GM18502 (cell line): ENCODE results near the gene KIF25.

Experiments
- ATAC-seq: cut with Tn5 transposase; IDR thresholded peaks from one replicate; pipeline ENCODE4 v1.9.1; 2021; ENCODE audit warnings: mild to moderate bottlenecking; ENCODE audit not compliant: unreplicated experiment, poor library complexity

The KIF25 gene, protein sequence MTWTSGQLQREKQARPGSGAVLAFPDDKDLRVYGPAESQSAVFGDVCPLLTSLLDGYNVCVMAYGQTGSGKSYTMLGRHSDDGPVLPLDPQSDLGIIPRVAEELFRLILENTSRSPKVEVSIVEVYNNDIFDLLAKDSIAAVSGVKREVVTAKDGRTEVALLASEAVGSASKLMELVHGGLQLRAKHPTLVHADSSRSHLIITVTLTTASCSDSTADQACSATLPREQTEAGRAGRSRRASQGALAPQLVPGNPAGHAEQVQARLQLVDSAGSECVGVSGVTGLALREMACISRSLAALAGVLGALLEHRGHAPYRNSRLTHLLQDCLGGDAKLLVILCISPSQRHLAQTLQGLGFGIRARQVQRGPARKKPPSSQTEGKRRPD

DNA sequence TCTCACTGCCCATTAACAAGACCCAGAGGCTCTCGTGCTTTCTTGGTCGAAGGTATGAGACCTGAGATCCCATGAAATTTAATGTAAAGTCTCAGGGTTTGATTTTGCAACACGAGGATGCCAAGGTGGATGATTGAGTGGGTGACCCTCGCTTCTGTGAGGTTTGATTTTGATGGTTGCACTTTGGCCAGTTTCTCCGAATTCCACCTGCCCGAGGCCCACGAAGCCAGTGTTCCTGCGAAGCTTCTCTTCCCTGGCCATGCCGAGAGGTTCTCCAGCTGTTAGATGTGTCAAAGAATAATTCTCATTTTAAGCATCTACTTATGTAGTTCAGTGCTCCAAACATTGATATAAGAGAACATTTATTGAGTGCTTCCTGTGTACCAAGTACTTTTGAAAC, at the start of gene KIF25:
Gene KIF25 (plus strand): TSS at position 30 of the 400 bp plus-strand sequence. CDS start 31,915 bp downstream, outside the sequence.
- ATAC-seq: no peak

DNA sequence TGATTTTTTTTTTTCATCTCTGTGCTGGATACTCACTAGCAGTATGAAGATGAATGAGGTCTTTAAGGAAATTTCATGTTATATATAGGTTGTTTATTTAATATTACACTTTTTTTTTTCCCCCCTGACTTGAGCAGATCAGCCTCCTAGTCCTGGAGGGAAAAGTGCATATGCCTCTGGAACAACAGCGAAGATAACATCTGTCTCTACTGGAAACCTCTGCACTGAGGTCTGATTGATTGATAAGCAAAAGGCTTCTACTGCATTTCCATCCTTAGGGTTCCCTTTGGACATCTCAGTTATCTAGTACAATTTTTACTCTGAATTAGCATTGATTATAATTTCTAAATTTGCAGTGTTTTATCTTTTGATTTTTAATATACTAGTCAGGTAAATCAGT, 49.8 kb upstream of the KIF25 start:
- no peak for ATAC-seq

DNA sequence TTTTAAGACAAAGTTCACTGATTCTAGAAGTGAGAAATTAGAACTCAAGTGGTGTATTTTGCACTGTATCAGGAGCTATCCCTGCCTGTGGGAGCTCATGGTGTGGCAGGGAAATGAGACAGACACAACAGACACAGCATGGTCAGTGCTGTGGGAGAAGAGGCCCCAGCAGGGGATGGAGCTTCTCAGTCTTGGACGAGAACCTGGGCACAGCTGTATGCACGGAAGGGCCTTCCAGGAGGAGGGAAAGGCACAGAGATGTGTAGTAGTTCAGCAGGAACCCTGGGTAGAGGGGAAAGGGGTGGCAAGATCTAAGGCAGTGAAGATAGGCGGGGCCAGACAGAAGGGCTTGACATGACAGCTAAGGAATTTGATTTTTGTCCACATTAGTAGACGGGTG, 48.8 kb upstream of the KIF25 start:
- no peak for ATAC-seq

DNA sequence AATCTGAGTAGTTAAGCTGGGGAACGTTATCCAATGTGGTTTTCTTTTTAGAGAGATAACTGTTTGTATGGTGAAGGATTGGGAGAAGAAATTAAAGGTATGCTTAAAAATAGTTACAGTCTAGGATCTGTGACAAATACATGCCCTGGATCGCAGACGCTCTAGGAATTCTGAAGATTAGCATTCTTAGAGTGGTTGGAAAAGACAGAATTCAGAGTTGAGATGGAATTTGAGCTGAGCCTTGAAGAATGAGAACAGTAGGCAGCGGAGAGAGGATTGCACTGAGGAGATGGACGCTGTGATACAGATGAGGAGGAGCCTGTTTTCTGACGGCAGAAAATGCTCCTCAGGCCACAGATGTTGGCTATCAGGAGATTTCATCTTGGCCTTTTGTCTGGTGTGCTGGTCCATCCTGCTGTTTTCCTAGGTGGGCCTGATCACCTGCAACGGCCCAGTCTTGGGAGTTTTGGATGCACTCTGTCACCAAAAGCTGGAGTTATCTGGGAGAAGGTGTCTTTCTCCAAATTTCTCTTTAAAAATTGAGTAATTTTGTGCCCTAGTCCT, 48.3 kb upstream of the KIF25 start:
- no peak for ATAC-seq

DNA sequence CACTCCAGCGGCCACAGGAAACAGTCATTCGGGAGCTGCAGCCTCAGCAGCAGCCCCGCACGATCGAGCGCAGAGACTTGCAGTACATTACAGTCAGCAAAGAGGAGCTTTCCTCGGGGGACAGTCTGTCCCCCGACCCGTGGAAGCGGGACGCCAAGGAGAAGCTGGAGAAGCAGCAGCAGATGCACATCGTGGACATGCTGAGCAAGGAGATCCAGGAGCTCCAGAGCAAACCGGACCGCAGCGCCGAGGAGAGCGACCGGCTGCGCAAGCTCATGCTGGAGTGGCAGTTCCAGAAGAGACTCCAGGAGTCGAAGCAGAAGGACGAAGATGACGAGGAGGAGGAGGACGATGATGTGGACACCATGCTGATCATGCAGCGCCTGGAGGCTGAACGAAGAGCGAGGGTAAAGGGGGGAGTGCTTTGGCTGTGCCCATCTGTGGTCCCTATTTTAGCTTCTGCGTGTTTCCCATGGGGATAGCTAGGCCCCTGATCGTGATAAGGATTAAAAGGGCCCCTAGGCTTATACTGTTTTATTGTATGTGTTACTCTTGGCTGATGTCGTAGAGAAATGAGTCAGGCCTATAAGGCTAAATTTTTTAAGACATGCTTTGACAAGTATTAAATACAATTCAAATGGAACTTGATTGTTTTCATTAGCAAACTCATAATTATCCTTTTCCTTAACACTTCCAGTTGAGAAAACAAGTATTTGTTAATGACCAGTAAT, 45.5 kb upstream of the KIF25 start:
- ATAC-seq: no peak

DNA sequence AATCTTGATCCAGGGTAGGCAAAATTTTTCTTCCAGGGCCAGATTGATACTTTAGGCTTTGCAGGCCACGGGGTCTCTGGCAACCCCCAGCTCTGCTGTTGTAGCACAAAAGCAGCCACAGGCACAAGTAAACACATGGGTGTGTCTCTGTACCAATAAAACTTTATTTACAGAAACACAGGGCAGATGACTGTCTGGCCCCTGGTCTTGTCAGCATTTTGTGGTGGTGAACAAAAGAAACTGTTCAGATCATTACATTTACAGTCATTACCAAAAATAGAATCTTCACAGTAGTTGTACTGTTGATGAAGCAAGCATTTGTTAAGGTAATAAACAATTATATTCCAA, 45.0 kb upstream of the KIF25 start:
- ATAC-seq: no peak

DNA sequence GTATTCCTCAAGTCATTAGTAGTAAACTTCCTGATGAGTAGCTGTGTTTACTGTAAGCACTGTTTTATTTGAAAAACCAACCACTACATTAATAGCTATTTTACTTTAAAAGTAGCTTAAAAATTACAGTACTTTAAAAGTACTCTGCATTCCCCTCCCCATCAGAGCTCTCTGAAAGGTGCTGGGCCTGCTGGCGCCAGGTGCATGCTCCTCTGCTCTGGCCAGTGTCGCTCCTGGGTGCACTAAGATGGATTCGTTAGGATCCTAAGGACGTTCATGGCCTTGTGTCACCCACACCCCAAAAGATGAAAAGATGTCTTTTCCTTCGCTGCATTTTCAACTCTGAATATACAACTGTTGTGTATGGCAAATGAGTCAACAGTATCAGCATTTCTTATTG, 43.9 kb upstream of the KIF25 start:
- ATAC-seq: no peak

DNA sequence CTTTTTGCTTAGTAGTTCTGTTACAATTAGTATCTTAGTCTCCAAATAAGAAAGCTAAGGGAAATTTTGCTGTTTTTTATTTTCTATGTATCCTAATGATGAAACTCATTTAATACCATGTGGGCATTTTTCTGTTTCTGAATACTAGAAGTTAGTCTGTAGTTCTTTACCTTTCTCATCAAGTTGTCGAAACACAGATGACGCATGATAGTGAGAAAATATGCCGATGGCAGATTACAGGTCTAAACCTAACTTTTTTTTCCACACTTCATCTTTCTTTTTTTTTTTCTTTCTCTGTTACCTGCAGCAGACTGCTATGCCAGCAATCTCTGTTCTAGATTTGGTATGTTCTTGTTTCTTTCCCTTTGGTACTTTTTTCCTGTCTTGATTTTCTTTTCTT, 43.3 kb upstream of the KIF25 start:
- ATAC-seq: no peak

DNA sequence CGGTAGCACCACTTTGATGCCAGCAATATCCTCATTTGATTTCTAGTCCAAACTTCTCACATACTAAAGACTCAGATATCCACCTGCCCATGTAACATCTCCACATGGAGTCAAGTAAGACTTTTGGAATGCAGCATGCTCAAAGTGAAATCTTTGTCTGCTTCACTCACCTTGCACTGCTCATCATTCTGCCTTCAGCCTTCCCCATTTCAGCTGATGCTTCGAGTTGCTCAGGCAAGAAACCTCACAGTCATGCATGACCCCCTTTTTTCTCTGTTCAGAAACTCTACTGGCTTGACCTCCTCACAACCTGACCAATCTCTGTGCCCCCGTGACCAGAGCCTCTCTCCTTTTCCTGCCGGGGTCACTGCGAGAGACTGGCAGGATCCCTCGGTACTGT, 41.0 kb upstream of the KIF25 start:
- no peak for ATAC-seq

DNA sequence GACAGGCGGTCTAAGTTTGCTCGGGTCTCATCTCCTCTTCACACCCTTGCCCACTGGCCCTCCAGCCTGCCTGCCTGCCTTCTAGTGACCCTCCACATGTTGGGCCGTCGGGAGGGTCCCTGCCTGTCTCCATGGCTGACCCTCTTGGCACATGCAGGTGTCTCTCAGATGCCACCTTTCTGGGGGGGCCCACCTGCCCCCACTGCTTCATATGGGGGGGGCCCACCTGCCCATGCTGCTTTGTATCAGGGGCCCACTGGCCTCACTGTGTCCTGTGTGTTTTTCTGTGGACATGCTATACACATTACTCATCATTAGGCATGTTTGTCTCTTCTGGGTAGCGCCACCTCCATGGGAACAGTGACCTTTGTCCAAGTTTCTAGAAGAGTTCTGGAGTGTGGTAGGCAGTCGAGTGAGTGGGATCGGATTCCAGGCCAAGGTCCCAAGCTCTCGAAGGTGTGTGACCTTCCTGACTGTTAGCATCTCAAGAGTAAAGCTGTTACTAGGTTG, 40.4 kb upstream of the KIF25 start:
- no peak for ATAC-seq

DNA sequence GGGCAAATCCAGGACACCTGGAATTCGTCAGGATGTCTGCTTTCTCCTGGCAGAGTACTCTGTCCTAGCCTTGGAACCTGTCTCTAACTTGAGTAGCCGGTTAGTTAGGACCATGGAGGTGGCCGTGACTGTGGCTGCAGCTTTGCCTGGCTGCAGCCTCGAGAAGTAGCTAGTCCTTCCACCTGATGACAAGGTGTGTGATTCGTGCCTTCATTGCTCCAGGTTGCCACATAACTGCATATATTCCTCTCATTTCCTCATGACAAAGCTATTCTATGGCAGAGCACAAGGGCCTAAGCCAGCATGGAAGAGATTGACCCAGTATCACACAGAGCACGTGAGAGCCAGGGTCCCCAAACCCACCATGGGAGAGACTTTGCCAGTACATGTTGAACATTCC, 39.8 kb upstream of the KIF25 start:
- no peak for ATAC-seq

DNA sequence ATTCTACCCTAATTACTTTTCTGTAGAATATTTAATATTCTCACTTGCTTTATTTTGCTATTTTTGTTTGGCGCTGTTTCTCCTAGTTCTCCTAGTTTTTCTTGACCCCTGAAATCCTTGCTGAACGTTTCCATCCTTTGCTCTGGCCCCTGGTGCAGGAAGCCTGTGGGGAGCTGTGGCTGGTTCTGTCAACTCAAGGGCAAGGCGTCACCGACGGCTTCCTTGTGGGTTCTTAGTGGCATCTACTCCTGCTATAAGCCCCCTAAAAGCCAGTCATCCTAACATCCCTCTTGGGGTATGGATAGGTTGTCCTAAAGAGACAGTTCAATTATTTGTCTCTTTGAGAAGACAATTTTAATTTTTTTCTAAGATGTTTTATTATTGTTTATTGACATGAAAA, 36.9 kb upstream of the KIF25 start:
- ATAC-seq: no peak

DNA sequence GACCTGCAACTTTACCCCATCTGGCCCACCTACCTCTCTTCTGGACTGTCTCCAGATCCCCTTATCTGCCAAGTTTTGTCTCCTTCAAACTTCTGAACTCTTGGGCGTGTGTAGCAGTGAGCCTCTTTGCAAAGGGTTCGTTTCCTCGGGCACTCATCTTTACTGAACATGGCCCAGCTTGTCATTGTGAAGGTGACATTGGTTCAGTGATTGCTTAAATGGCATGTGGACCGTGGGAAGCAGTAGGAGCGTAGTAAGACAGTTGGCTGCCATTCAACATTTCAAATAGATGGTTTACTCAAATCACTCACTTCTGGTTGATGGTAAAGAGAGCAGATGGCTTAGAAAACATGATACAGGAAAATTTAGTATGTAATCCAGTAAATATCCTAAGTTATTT, 34.8 kb upstream of the KIF25 start:
- ATAC-seq: no peak

DNA sequence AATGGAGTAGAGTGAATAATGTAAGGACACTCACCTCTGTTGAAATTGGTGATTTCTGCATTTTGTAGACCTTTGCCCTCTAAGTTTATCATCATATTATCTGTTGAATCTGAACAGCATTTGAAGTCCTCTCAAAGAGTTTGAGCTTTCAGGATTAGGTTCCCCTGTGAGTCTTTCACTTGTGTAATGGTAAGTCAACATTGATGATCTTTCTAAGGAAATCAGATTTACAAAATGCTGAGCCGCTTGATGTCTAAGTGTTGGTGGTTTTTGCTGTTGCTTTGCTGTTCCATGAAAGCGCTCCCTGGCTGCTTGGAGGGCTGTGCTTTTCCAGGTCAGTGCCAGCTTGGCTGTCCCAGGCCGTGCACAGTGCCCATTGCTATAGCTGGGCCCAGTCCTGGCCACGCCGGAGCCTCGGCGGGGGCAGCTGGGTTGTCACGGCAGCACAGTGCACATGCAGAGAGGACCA, 33.8 kb upstream of the KIF25 start:
- ATAC-seq: no peak

DNA sequence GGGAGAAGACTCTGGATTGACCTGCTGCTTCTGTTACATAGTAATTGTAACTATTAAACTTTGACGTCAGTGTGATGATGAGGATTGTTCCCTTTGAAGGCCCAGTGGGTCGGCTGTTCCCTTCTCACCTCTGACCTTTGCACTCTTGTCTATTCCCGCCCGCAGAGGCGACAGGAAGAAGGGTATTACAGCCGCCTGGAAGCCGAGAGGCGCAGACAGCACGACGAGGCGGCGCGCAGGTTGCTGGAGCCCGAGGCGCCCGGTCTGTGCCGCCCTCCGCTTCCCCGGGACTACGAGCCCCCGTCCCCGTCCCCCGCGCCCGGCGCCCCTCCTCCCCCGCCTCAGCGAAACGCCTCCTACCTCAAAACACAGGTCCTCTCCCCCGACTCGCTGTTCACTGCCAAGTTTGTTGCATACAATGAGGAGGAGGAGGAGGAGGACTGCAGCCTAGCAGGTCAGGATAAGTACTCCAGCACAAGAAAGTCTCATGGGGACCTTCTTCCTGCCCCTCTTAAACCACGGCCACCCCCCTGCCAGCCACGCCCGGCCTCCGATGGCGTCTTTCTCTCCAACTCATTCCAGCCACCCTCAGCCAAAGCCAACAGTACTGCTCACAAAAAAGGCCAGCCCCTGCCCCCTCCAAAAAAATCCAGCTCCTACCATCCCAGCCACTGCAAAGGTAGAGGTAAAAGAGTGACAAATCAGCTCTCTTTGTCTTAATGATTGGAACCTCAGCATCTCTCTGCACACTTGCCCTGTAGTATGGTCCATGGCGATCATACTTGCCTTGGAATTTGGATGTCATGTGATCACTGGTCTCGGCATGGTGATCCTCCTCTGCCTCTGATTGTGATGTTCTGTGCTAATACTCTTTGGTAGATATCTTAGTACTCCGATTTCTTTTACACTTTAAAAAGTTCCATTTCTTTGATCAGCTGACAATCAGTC, 31.6 kb upstream of the KIF25 start:
- no peak for ATAC-seq

DNA sequence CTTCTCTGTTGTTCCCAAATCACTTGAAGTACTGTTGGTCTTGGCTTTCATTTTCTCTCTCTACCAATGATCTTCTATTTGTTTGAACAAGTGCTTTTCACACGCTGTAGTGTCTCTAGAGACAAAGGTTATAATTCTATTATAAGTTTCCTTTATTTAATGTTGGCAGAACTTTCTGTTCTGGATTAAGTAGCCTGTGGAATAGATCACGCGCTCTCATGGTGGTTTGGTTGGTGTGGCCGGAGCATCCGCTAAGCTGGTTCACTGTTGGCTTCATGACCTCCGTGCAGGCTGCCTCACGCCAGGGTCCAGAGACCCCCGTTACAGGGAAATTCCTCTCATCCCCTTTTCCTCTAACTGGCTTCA, 30.9 kb upstream of the KIF25 start:
- ATAC-seq: no peak

DNA sequence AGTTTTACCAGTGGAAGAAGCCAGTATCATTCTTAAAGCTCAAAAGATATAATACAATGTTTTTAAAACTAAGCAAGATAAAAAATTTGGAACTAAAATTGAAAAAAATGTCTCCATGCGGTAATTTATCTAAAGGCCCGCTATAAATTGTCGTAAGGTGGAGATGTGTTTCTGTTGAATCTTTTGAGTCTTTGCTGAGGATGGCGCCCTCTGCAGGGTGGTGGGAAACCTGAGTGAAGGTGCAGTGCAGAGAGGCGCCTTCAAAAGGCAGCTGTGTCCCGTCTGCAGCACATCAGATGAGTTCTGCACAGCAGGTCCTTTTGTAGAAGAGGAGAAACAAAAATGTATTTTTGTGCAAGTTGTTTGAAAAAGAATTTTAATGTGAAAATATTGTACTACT, 29.4 kb upstream of the KIF25 start:
- no peak for ATAC-seq

DNA sequence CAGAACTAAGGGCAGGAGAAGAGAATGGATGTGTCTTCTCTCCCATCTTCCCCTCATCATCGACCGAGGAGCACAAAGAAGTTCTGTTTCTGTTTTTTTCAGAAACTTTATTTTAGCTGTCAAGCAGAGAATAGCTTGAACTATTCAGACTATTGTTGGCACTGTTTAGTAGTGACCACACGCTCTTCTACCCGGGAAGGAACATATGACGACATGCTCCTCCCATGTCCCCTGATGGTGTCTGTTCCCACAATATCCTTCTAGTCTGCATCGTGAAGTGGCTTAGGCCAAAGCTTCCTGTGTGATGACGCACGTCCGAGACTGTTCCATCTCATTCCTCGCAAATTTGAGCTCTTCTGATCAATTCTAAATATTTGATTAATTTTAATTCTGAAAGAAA, 27.2 kb upstream of the KIF25 start:
- no peak for ATAC-seq

DNA sequence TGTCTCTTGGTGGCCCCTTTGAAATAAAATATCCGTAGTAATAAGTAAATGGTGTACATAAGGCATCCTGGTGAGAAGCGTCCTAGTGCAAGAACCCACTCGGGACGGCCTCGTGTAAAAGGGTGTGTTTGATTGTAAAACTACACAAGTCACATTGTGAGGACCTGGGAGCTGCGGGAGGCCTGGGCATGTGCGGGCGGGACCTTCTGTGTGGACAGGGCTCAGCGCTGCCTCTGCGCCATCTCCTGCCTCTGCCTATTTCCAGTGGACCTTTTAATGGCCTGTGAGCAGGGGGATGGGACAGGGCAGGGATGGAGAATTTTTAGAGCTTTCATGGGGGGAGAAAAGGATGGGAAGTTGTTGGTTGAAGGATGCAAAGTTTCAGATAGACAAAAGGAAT, 25.3 kb upstream of the KIF25 start:
- ATAC-seq: no peak

DNA sequence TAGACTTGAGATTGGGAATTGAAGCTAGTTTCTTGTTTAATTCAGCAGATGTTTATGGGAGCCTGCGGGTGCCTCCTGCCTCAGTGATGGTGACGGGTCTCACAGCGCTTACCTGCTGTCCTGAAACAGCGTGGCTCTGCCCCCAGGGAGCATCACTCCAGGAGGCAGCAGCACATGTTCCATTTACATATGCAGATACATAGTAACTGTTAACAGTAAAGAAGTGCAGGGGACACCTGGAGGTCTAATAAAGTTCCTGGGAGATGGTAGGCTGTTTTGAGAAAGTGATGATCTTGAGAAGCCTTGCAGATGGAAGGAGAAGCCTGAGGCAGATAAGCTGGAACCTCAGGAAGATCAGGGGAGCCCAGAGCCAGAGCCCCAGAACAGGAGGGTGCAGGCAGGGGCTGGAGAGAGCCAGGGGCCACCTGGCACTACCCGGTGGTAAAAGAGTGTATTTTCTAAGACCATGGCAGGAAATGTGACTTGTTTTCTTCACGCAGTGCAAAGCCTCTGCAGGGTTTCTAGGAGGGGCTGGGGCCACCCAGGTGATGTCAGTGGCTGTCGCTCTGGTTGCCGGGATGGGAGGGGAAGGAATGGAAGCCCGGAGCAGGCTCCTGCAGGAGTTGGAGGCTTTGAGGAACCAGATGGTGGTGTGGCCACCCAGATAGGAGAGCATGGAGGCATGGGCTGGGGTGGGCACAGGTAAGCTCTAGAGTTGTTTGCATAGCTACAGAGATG, 24.2 kb upstream of the KIF25 start:
- no peak for ATAC-seq
